Aorta (tissue), 5 donors: Measurements from ENCODE around the gene FAM9C. TPM values are rescaled to one million over a fixed set of nuclear protein-coding genes. Genes with fewer than 3 reads are reported as not detected.

Experiments used
- ATAC-seq: fragments of 200-7000 bp; cut with Tn5 transposase; one replicate; pipeline ENCODE4 v1.9.1; 2022; ENCODE audit warnings: moderate library complexity; ENCODE audit not compliant: low FRiP score
- DNase-seq, 2 donors: peaks; one replicate each; pipeline ENCODE4 v3.0.0-alpha.2; 2020
- H3K27ac ChIP-seq, 2 donors: one replicate each; pipeline ENCODE4 v1.5.1; 2013; ENCODE audit warnings: low read length in 2 of 2, mild to moderate bottlenecking in 2 of 2, moderate library complexity in 2 of 2, control low read depth in 1 of 2, inconsistent platforms in 1 of 2, low read depth in 1 of 2
- H3K27me3 ChIP-seq, 2 donors: one replicate each; pipeline ENCODE4 v1.6.1; 2013; ENCODE audit warnings: control low read depth in 1 of 2, low read length in 1 of 2, mild to moderate bottlenecking in 1 of 2, moderate library complexity in 1 of 2; ENCODE audit not compliant: insufficient read depth in 2 of 2, control insufficient read depth in 1 of 2
- H3K36me3 ChIP-seq, 2 donors: one replicate each; pipeline ENCODE4 v1.6.1; 2013; ENCODE audit warnings: control low read depth in 1 of 2, low read length in 1 of 2, mild to moderate bottlenecking in 1 of 2; ENCODE audit not compliant: insufficient read depth in 2 of 2, control insufficient read depth in 1 of 2
- H3K4me1 ChIP-seq, 2 donors: one replicate each; pipeline ENCODE4 v1.6.1; 2013; ENCODE audit warnings: low read length in 2 of 2, control low read depth in 1 of 2, mild to moderate bottlenecking in 1 of 2, moderate library complexity in 1 of 2; ENCODE audit not compliant: insufficient read depth in 2 of 2, control insufficient read depth in 1 of 2
- H3K4me3 ChIP-seq, 2 donors: one replicate each; pipeline ENCODE4 v1.5.1; 2013; ENCODE audit warnings: low read length in 2 of 2, control low read depth in 1 of 2, mild to moderate bottlenecking in 1 of 2
- H3K9me3 ChIP-seq: one replicate; pipeline ENCODE4 v1.6.1; 2013; ENCODE audit warnings: mild to moderate bottlenecking, low read length; ENCODE audit not compliant: control insufficient read depth
- WGBS, 2 donors: extraction: QIAGEN DNeasy Blood & Tissue Kit; methylation state at CpG; one replicate each; pipeline ENCODE4 v1.1.7; 2013; 5-methylcytosine and 5-hydroxymethylcytosine counted together
- intact Hi-C, 2 donors: fragments of 100-400 bp; cut with DNase I; formaldehyde crosslinking; loops; one replicate each; pipeline versions ENCODE4 v1.14.2 to v1.15.0; 2022
- polyA plus RNA-seq, 2 donors: library from polyadenylated mRNA; stranded (reverse); fragments of 200-250 nt; gene quantifications; one replicate each; pipeline ENCODE4 v1.2.3, GENCODE V29; 2013
- total RNA-seq, 2 donors: library from RNA; stranded (reverse); fragmentation: NEBNext Ultra II Directional; extraction: Animal tissue kit (Norgen Biotek cat#: 25700); gene quantifications; one replicate each; pipeline ENCODE4 v1.2.1, GENCODE V29; 2021
- donor health status: healthy with polysubstance abuse.
- donor health status: Bipolar disorder and iron deficiency.
- donor health status: DM: no; HTN: no; CAD: no.
- donor health status: DM: no; HTN: no; CAD: no.
- donor health status: DM: yes; HTN: yes; CAD: no.

The FAM9C gene
- total and polyA plus RNA-seq, 4 donors = not detected

DNA sequence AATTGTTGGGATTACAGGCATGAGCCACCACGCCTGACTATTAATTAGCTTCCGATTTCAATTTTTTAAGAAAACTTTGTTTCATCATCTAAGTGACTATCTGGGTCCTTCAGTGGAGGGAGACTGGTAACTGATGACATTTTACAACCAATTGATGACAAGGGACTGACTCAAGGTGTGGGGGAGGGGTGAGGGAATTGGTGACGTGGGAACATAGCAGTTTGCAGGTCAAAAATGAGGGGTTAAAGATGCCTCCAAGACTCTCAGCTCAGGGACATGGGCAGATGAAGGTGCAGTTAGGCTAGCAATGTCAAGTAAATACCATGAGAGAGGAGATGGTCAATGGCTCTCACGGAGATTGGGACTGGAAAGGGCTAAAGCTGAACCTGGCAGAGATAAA lies 5.7 kb upstream of the FAM9C start:
- no peaks in the 10 kb centered on the region for H3K27me3 ChIP-seq
- intact Hi-C loops = no loop called here
- no peak for ATAC-seq
- no peak overlapping the region for H3K4me3 ChIP-seq
- WGBS, 2 donors = 84 to 99% methylated on average over 4 of the region's 4 CpGs
- no peak overlapping the region for H3K27ac ChIP-seq
- DNase-seq = no peak
- no peaks in the 10 kb centered on the region for H3K9me3 ChIP-seq
- no peaks in the 10 kb centered on the region for H3K4me1 ChIP-seq
- H3K36me3 ChIP-seq = no peaks in the 10 kb centered on the region

DNA sequence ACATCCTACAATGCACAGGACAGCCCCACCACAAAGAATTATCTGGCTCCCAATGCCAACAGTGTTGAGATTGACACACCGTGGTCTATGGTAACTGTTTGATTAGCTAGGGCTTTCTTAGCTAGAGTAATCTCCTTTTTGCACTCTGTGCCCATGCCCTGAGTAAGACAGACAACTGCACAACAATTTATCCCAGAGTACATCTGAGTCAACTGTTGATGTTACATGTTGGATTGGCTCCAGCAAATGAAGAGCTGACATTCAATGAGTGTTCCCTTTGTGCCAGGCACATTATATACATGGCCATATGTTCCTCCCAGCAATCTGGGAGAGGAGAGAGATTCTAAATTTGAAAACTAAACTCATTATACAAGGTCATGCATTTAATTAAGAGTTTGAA lies 3.9 kb upstream of the FAM9C start:
- intact Hi-C loops = no loop called here
- H3K4me1 ChIP-seq = no peaks in the 10 kb centered on the region
- H3K4me3 ChIP-seq = no peak overlapping the region
- H3K36me3 ChIP-seq = no peaks in the 10 kb centered on the region
- no peak for DNase-seq
- 71 to 91% methylated on average over 1 of the region's 1 CpG for WGBS, 2 donors
- H3K27me3 ChIP-seq = no peaks in the 10 kb centered on the region
- H3K9me3 ChIP-seq = no peaks in the 10 kb centered on the region
- H3K27ac ChIP-seq = no peak overlapping the region
- no peak for ATAC-seq

DNA sequence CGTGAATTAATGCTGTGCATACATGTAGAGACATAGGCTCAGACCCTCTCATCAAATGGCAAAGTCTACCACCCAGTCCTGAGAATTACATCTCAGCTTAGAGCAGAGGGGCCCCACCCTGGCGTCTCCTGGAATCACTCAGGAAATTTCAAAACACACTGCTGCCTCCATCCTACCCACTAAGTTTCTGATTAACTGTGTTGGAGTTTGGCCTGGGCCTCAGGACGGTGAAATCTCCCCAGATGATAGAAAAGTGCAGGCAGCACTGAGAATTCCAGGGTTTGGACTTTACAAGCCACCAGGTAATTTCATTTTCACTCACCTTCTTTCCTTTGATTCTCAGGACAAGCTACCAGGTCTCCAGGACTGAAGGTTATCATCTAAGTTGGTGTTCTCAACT lies 3.3 kb upstream of the FAM9C start:
- Histone ChIP-seq H3K9me3 (no peaks in the 10 kb centered on the region), H3K36me3 (no peaks in the 10 kb centered on the region), H3K4me3 (no peak overlapping the region), H3K27me3 (no peaks in the 10 kb centered on the region), H3K4me1 (no peaks in the 10 kb centered on the region), H3K27ac (no peak overlapping the region)
- no peak for DNase-seq
- intact Hi-C loops = no loop called here
- WGBS, 2 donors = 73 to 94% methylated on average over 3 of the region's 3 CpGs
- ATAC-seq = no peak

DNA sequence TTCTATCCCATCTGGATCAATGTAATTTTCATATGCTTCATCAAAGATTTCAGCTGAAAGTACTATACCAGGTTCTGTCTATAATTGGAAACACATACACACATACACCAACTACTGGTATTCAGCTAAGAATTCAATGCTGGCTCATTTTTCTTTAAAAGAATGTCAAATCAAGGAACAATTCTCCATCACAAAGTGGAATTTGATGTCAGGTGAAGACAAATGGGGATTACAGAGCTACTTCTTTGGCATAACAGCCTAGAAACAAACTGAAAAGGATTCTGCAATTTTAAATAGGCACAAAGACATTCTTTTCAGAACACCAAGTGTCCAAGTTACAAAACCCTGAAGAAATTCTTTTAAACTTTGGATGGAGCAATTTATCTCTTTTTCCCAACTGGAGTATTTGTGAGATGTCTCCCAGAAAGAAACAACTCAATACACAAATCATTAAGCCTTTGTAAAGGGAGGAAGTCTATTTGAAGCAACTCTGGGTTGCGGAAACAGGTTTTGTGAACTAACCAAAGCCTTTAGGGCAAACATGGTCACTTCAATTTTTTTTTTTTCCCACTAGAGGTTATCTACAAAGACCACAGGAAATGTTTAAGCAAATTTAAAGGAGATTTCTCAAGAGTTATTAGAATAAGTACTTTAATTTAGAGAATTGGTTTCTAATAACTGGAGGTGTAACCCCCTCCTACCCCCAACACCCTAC lies 1.9 kb upstream of the FAM9C start:
- Histone ChIP-seq H3K4me1 (no peaks in the 10 kb centered on the region), H3K36me3 (no peaks in the 10 kb centered on the region), H3K27ac (no peak overlapping the region), H3K9me3 (no peaks in the 10 kb centered on the region), H3K27me3 (no peaks in the 10 kb centered on the region), H3K4me3 (no peak overlapping the region)
- 91 to 96% methylated on average over 1 of the region's 1 CpG for WGBS, 2 donors
- DNase-seq = no peak
- ATAC-seq = no peak
- intact Hi-C loops = no loop called here

DNA sequence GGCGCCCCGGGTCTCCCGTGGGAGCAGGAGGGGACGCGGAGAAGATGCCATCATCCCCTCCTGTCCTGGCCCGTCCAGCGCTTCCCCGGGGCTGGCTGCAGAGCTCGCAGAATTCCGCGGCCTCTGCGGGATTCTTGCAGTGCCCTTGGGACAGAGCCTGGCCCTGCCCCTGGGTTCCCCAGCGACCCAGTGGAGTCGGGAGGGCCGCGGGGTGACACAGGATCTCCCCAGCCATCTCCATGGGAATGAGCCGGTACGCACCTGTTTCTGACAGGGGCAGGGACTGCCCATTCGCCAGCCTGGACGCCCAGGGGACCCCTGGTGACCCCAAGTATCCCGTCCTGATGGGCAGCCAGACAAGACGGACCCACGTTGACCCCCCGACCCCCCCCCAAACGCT lies 482 bp downstream of the FAM9C start:
- ATAC-seq (no peak), DNase-seq (no peak)
- no peaks in the 10 kb centered on the region for H3K36me3 ChIP-seq
- no peak overlapping the region for H3K4me3 ChIP-seq
- no peak overlapping the region for H3K27ac ChIP-seq
- intact Hi-C loops = no loop called here
- 80 to 94% methylated on average over 22 to 25 of the region's 25 CpGs for WGBS, 2 donors
- no peaks in the 10 kb centered on the region for H3K4me1 ChIP-seq
- no peaks in the 10 kb centered on the region for H3K27me3 ChIP-seq
- H3K9me3 ChIP-seq = no peaks in the 10 kb centered on the region

DNA sequence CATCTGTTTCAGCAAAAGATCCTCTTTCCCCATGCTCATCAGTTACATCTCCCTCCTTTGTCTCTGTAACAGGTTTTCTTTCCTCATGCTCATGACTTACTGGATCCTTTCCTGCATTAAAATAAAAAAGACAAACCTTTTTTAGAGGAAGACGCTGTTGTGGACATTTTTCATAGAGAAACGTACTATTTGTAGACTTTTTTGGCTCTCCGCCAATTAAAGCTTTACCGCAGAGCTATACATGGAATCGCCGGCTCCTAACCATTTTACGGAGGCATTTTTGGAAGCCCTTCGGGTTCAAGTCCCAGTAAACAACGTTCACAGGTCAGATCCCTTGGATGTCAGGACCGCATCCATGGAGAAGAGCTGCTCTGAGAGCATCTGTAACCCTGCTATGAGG lies 1.3 kb downstream of the FAM9C start:
- Histone ChIP-seq H3K36me3 (no peaks in the 10 kb centered on the region), H3K4me3 (no peak overlapping the region), H3K27me3 (no peaks in the 10 kb centered on the region), H3K27ac (no peak overlapping the region), H3K4me1 (no peaks in the 10 kb centered on the region), H3K9me3 (no peaks in the 10 kb centered on the region)
- 44 to 53% methylated on average over 10 of the region's 10 CpGs for WGBS, 2 donors
- no peak for ATAC-seq
- intact Hi-C loops = no loop called here
- no peak for DNase-seq

DNA sequence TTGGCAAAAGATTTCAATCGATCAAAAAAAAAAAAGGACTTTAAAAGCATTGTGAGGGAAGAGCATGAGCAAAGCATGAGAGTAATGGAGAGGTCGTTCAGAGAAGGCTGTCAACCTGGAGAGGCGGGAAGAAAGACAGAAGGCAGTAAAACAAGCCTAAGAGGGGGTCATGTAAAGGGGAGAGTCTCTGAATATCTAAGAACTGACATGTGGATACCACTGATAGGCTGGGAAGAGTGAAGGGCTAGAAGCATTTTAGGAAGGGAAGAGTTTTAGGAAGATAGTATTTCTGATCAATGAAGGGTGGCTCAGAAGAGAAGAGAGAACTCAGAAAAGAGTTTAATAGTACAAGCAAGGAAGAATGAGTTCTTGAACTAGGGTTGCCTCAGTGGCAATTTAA lies 7.5 kb downstream of the FAM9C start:
- H3K4me1 ChIP-seq = no peaks in the 10 kb centered on the region
- intact Hi-C loops = no loop called here
- 62 to 83% methylated on average over 3 of the region's 3 CpGs for WGBS, 2 donors
- no peaks in the 10 kb centered on the region for H3K9me3 ChIP-seq
- DNase-seq (no peak), ATAC-seq (no peak)
- H3K27me3 ChIP-seq = no peaks in the 10 kb centered on the region
- no peak overlapping the region for H3K4me3 ChIP-seq
- no peaks in the 10 kb centered on the region for H3K36me3 ChIP-seq
- no peak overlapping the region for H3K27ac ChIP-seq

DNA sequence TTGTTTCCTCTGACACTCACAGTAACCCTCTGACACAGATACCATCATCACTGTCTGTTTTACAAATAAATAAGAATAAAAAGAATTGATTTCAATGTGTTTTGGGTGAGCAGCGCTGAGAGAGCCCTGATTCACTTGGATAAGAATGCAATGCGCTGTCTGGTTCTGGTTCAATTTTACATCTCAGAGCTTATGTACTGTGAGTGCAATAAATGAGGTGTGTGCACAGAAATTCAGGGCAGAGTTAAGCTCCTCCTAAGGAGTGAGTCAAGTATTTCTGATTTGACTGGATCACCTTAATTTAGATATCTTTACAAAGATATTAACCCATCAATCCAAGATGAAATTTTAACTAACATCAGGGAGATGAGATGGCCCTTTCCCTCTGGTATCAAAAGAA lies 11.2 kb downstream of the FAM9C start:
- ATAC-seq (no peak), DNase-seq (no peak)
- no peak overlapping the region for H3K27ac ChIP-seq
- no peaks in the 10 kb centered on the region for H3K36me3 ChIP-seq
- no peaks in the 10 kb centered on the region for H3K9me3 ChIP-seq
- H3K4me1 ChIP-seq = no peaks in the 10 kb centered on the region
- intact Hi-C loops = no loop called here
- H3K4me3 ChIP-seq = no peak overlapping the region
- WGBS, 2 donors = 91 to 98% methylated on average over 2 of the region's 2 CpGs
- no peaks in the 10 kb centered on the region for H3K27me3 ChIP-seq

DNA sequence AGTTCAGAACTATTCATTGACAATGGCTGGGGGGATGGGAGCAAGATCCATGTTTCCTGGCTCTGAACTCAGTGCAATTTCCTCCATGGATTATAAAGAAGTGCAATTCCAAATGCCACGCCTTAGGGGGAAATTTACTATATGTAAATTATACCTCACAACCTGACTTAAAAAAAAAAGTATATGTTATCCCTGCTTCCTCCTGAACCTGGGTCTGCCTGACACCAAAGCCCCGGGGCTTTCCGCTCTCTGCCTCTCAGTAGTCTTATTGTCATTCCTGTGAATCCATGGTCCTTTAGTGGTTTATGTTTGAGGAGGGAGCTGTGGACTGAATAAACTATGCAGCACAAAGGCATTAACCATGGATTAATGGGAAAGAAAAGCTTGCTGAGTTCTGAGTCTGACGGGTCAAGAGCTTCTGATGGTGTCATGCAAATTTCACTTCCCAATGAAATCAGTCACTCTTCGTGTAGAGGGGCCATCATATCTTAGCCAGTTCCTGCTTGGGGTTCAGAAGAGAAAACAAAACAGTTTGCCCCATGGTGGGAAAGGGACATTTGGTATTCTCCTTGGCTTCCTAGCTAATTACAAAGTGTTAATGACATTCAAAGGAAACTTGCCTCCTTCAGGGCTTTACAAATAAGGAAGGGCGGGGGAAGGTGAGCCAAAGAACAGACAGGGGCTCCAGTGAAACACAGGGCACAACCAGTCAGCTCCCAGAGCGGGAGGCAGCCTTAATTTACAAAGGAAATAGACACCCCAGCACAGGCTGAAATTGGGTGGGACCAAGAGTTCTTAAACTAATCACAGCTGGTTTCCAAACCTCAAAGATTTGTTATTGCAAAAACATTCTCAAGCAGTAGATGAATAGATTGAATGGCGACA lies 14.3 kb downstream of the FAM9C start:
- Histone ChIP-seq H3K27ac (no peak overlapping the region), H3K4me1 (no peaks in the 10 kb centered on the region), H3K4me3 (no peak overlapping the region), H3K27me3 (no peaks in the 10 kb centered on the region), H3K9me3 (no peaks in the 10 kb centered on the region), H3K36me3 (no peaks in the 10 kb centered on the region)
- 55 to 79% methylated on average over 8 of the region's 8 CpGs for WGBS, 2 donors
- DNase-seq (no peak), ATAC-seq (no peak)
- intact Hi-C loops = no loop called here
